GM12872 (cell line): ENCODE measurements around the gene AGBL3.

Experiments used
- TF ChIP-seq, protein P1 (sequence below): IDR thresholded peaks from 3 replicates; pipeline ENCODE4 v1.5.1; 2011; ENCODE audit warnings: low read depth, mild to moderate bottlenecking, low read length, moderate library complexity; ENCODE audit not compliant: insufficient read depth

Gene AGBL3

DNA sequence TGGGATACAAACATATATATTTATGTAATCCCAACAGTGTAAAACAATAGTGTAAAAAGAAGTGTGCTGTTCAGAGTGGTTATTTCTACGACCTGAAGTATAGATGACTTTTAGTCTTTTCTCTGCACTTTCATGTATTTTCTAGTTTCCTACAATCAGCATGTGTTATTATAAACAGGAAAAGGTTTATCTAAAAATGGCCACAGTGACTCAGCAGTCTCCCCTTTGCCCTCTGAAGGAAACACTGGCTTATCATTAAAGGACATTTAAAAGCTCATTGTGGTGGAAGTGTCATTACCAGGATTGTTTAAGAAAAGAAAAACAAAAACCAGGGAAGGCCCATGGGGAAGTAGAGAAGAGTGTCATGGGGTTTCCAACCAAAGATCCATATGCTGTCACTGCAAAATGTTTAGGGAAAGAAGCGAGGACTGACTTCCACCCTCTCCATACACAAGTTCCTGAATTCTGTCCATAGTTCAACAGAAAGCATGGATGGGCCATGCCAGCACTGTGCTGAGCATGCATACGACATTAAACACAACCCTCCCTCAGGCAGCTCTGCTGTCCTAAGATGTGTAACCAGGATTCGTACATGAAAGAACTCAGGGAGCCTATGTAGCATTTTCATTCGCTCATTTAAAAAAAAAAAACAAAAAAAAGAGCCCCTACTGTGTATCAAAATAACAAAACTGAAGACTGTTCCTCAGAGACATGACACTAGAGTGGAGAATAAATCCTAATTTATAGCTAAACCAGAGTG is 174.0 kb downstream of the AGBL3 start:
- TF ChIP-seq, protein P1, sequence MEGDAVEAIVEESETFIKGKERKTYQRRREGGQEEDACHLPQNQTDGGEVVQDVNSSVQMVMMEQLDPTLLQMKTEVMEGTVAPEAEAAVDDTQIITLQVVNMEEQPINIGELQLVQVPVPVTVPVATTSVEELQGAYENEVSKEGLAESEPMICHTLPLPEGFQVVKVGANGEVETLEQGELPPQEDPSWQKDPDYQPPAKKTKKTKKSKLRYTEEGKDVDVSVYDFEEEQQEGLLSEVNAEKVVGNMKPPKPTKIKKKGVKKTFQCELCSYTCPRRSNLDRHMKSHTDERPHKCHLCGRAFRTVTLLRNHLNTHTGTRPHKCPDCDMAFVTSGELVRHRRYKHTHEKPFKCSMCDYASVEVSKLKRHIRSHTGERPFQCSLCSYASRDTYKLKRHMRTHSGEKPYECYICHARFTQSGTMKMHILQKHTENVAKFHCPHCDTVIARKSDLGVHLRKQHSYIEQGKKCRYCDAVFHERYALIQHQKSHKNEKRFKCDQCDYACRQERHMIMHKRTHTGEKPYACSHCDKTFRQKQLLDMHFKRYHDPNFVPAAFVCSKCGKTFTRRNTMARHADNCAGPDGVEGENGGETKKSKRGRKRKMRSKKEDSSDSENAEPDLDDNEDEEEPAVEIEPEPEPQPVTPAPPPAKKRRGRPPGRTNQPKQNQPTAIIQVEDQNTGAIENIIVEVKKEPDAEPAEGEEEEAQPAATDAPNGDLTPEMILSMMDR, result no peak

DNA sequence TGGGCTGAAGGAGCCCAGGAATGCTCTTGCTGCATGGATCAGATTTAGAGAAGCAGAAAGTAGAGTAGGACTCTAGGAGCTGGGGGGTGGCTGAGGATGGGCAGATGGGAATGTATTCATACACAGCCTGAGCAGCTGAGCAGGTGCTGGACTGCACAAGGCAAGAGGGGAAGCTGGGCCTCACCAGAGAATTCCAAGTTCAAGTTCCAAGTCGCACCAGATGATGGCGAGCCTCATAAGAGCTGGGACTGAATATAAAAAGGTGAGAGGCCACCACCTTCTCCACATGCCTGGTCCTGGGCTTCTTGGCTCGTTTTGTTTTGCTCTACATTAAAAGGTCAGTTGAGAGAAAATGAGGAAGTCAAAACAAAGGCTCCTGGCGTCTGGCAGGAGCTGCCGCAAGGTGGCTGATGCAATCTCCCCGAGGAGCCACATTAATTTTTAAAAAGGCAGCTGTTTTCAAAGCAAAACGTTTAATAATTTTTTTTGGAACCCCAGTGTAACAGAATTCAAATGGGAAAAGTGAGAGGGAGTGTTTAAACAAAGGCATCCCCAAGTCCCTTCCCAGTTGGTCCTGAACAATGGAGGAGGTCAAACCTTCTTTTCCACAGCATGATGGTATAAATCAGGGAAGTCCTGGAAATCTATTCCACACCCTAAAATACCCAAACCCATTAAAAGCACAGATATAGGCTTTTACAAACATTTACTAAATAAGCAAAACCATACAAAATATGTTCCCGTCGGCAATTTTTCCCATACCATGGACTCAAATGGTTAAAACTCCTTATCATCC is 174.7 kb downstream of the AGBL3 start:
- TF ChIP-seq, protein P1, result peak; percentile 34; the same call in 1 of the 3 replicates

DNA sequence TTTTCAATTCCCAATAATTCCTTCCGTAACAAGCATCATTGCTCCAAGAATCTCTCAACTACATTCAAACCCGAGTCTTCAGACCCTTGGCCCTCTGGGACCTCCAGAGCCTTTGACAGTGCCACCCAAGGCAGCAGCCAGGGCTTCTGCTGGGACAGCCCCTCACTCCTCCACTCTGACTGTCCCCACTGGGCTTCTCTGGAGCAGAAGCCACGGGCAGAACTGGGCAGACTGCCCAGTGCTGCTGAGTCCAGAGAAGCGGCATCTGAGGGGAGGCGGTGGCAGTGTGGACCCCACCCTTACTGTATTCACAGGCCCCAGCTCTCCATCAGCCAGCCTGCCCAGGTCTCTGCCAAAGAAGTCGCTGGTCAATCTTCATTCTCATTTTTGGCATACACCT is 175.4 kb downstream of the AGBL3 start:
- TF ChIP-seq, protein P1, result no peak

DNA sequence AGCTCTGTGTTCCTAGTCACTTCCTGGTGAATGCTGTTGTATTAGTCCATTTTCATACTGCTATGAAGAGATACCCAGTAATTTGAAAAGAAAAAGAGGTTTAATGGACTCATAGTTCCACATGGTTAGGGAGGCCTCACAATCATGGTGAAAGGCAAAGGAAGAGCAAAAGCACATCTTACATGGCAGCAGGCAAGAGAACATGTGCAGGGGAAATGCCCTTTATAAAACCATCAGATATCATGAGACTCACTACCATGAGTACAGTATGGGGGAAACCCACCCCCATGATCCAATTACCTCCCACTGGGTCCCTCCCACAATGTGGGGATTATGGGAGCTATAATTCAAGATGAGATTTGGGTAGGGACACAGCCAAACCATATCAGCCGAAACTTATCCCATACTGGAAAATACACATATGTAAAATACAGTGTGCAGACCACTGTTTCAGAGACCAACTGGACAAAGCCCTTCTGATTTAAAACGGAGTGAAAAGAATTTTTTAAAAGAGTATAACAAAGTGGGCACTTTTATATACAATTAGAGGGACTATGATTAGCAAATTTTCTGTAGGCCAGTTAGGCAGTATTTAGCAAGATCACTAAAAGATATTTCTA is 176.2 kb downstream of the AGBL3 start:
- TF ChIP-seq, protein P1, result no peak

DNA sequence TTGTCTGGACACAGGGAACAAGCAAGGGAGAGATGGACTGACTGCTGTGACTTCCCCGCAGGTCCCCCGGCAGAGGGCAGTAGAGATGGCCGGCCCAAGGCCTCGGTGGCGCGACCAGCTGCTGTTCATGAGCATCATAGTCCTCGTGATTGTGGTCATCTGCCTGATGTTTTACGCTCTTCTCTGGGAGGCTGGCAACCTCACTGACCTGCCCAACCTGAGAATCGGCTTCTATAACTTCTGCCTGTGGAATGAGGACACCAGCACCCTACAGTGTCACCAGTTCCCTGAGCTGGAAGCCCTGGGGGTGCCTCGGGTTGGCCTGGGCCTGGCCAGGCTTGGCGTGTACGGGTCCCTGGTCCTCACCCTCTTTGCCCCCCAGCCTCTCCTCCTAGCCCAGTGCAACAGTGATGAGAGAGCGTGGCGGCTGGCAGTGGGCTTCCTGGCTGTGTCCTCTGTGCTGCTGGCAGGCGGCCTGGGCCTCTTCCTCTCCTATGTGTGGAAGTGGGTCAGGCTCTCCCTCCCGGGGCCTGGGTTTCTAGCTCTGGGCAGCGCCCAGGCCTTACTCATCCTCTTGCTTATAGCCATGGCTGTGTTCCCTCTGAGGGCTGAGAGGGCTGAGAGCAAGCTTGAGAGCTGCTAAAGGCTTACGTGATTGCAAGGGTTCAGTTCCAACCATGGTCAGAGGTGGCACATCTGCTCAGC is 178.2 kb downstream of the AGBL3 start:
- TF ChIP-seq, protein P1, result no peak

DNA sequence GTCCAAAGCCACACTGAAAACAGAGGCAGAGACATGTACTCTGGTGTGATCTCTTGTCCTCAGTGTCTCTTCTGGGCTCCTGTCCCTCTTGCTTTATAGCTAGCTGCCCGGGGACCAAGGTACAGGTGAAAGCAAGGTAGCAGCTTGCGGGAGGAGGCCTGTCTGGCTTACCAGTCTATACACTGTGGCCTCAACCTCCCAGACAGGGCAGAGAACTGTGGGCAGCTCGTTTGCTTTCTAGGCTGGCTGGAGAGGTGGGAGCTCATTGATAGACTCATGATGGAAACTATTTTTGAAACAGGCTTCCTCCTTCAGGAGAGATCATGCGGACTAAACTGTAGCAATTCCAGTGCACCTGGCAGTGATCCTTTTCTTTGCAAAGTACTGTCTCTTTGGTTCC is 179.6 kb downstream of the AGBL3 start:
- TF ChIP-seq, protein P1, result no peak
